ENCODE results near the gene TAS2R31.

- TF ChIP-seq EZH2 (IDR thresholded peaks at IDR 0.05; ENCODE audit: insufficient read depth, low read length) = no peak
- TF ChIP-seq, protein P1, sequence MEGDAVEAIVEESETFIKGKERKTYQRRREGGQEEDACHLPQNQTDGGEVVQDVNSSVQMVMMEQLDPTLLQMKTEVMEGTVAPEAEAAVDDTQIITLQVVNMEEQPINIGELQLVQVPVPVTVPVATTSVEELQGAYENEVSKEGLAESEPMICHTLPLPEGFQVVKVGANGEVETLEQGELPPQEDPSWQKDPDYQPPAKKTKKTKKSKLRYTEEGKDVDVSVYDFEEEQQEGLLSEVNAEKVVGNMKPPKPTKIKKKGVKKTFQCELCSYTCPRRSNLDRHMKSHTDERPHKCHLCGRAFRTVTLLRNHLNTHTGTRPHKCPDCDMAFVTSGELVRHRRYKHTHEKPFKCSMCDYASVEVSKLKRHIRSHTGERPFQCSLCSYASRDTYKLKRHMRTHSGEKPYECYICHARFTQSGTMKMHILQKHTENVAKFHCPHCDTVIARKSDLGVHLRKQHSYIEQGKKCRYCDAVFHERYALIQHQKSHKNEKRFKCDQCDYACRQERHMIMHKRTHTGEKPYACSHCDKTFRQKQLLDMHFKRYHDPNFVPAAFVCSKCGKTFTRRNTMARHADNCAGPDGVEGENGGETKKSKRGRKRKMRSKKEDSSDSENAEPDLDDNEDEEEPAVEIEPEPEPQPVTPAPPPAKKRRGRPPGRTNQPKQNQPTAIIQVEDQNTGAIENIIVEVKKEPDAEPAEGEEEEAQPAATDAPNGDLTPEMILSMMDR (IDR thresholded peaks at IDR 0.05; ENCODE audit: insufficient read depth, low read depth, low read length) = no peak
Measured at GRCh38 chr12:11067514-11067913, 36.3 kb upstream of the TAS2R31 start.

Data from astrocyte (in vitro differentiated cells and primary cell).